ENCODE results near the gene SOX1.

DNA sequence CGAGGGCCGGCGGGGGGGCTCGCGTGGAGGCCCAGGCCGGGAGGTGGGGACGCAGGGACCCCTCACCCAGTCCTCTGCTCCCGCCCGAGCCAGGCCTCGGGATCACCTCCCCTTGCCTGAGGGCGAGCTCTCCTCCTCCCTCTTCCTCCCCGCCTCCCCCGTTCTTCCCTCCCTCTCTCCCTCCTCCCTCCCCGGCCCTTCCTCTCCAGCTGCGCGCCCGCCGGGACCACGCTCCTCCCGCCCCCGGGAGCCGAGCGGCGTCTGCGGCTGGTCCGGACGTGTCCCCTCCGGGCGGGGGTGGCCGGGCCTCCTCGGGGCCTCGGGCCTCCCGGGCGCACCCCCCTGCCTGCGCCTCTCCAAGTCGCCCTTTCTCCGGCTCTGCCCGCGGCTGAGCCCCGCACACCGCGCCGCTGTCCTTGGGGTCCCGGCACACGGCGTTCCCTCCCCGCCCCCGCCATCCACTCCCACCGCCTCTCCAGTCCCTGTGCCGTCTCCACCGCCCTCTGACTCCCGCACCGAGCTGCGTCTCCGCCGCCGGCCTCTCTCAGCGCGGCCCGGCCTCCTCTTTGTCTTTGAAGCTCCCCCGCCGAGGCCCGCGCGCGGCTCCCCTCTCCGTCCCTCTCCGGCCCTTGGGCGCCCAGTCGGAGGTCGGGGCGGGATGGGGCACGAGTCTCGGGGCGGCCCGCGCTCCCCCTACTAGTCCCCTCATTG lies 5.7 kb downstream of the SOX1 start:
- TF ChIP-seq, protein P1, sequence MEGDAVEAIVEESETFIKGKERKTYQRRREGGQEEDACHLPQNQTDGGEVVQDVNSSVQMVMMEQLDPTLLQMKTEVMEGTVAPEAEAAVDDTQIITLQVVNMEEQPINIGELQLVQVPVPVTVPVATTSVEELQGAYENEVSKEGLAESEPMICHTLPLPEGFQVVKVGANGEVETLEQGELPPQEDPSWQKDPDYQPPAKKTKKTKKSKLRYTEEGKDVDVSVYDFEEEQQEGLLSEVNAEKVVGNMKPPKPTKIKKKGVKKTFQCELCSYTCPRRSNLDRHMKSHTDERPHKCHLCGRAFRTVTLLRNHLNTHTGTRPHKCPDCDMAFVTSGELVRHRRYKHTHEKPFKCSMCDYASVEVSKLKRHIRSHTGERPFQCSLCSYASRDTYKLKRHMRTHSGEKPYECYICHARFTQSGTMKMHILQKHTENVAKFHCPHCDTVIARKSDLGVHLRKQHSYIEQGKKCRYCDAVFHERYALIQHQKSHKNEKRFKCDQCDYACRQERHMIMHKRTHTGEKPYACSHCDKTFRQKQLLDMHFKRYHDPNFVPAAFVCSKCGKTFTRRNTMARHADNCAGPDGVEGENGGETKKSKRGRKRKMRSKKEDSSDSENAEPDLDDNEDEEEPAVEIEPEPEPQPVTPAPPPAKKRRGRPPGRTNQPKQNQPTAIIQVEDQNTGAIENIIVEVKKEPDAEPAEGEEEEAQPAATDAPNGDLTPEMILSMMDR (IDR thresholded peaks at IDR 0.05; ENCODE audit: borderline replicate concordance, extremely low read depth, low read length, poor library complexity, severe bottlenecking), result no peak
- TF ChIP-seq EZH2 (IDR thresholded peaks at IDR 0.05; ENCODE audit: borderline replicate concordance, low read depth, low read length, severe bottlenecking), result no peak
